Esophagus muscularis mucosa (tissue), 4 donors: ENCODE measurements around the gene NANP. TPM values are rescaled to one million over a fixed set of nuclear protein-coding genes. Genes with fewer than 3 reads are reported as not detected.
"Not testable (repeated sequence)": the region's sequence is repeated elsewhere in the genome, so short reads cannot be mapped to it uniquely, and the experiment has no call there.

Experiments used
- DNase-seq: peaks from one replicate; pipeline ENCODE4 v3.0.0-alpha.2; 2017; ENCODE audit errors: extremely low spot score
- H3K27ac ChIP-seq, 4 donors: fragments of 200-600 bp; sonication (generic); replicated peaks in 1 of 4; 1 replicate in 3 of 4; 2 replicates in 1 of 4; pipeline ENCODE4 v1.5.1; 2016 to 2019; ENCODE audit warnings: mild to moderate bottlenecking in 1 of 4
- H3K27me3 ChIP-seq, 4 donors: fragments of 200-600 bp; sonication (generic); one replicate each; pipeline versions ENCODE4 v1.5.1 to v1.6.0; 2016 to 2019
- H3K36me3 ChIP-seq, 4 donors: fragments of 200-600 bp; sonication (generic); one replicate each; pipeline ENCODE4 v1.5.1; 2016 to 2019
- H3K4me1 ChIP-seq, 4 donors: fragments of 200-600 bp; sonication (generic); one replicate each; pipeline ENCODE4 v1.5.1; 2016 to 2019
- H3K4me3 ChIP-seq, 4 donors: fragments of 200-600 bp; sonication (generic); 1 replicate in 2 of 4; 2 replicates in 2 of 4; pipeline ENCODE4 v1.5.1; 2016 to 2019; ENCODE audit warnings: mild to moderate bottlenecking in 4 of 4, moderate library complexity in 1 of 4
- H3K9me3 ChIP-seq, 4 donors: fragments of 200-600 bp; sonication (generic); 1 replicate in 3 of 4; 2 replicates in 1 of 4; pipeline ENCODE4 v1.5.1; 2016 to 2019
- EP300 ChIP-seq: sonication (generic); formaldehyde crosslinking; IDR thresholded peaks from one replicate; pipeline ENCODE4 v1.6.1; 2017; ENCODE audit warnings: antibody characterized with exemption
- POLR2A ChIP-seq: fragments of 450-650 bp; IDR thresholded peaks from one replicate; pipeline ENCODE4 v1.6.1; 2017; ENCODE audit warnings: antibody characterized with exemption, moderate library complexity, mild to moderate bottlenecking, low read depth
- POLR2AphosphoS5 ChIP-seq, 2 donors: sonication (generic); formaldehyde crosslinking; IDR thresholded peaks; one replicate each; pipeline ENCODE4 v1.6.1; 2017; ENCODE audit warnings: antibody characterized with exemption in 2 of 2
- WGBS: methylation state at CpG from one replicate; pipeline ENCODE4 v1.1.5; 2018; 5-methylcytosine and 5-hydroxymethylcytosine counted together
- intact Hi-C: fragments of 100-400 bp; cut with DNase I; formaldehyde crosslinking; loops from one replicate; pipeline ENCODE4 v1.15.1; 2023
- total RNA-seq, 4 donors: library from RNA; depleted of rRNA; stranded (reverse); fragments of >200 nt; gene quantifications; one replicate each; pipeline versions ENCODE4 v1.1.0 to v1.2.1, GENCODE V29; 2016
- TF ChIP-seq, protein P1 (sequence below), 3 experiments: fragments of 200-600 bp in 2 of 3; fragments of 450-650 bp in 1 of 3; sonication (generic) in 2 of 3; IDR thresholded peaks; one replicate each; pipeline ENCODE4 v1.5.1; 2017 to 2019; ENCODE audit warnings: antibody characterized with exemption in 3 of 3, mild to moderate bottlenecking in 2 of 3, moderate library complexity in 1 of 3

NANP gene
- total RNA-seq, 4 donors from 2014 or later: 2.1 to 6.0 (median 4.4) TPM

DNA sequence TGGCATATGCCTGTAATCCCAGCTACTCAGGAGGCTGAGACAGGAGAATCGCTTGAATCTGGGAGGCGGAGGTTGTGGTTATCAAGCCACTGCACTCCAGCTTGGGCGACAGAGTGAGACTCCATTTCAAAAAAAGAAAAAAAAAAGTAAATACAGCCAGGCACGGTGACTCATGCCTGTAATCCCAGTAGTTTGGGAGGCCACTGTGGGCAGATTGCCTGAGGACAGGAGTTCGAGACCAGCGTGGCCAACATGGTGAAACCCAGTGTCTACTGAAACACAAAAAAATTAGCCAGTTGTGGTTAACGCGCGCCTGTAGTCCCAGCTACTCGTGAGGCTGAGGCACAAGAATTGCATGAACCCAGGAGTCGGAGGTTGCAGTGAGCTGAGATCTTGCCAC, 36.9 kb downstream of the NANP start:
- Histone ChIP-seq H3K4me1 (peaks cover 11 to 20% (median 17%) of the 10 kb centered on the region in 4 donors), H3K27me3 (no peaks in the 10 kb centered on the region), H3K36me3 (no peaks in the 10 kb centered on the region), H3K27ac (no peak overlapping the region), H3K4me3 (no peak overlapping the region), H3K9me3 (no peaks in the 10 kb centered on the region)
- intact Hi-C loops: loop anchor here (5.0 kb wide), 1 partner anchor 35 kb away; the partner anchor contains the start of gene NANP
- no peak for DNase-seq
- 85% methylated on average over 11 of the region's 11 CpGs for WGBS
- TF ChIP-seq, protein P1, sequence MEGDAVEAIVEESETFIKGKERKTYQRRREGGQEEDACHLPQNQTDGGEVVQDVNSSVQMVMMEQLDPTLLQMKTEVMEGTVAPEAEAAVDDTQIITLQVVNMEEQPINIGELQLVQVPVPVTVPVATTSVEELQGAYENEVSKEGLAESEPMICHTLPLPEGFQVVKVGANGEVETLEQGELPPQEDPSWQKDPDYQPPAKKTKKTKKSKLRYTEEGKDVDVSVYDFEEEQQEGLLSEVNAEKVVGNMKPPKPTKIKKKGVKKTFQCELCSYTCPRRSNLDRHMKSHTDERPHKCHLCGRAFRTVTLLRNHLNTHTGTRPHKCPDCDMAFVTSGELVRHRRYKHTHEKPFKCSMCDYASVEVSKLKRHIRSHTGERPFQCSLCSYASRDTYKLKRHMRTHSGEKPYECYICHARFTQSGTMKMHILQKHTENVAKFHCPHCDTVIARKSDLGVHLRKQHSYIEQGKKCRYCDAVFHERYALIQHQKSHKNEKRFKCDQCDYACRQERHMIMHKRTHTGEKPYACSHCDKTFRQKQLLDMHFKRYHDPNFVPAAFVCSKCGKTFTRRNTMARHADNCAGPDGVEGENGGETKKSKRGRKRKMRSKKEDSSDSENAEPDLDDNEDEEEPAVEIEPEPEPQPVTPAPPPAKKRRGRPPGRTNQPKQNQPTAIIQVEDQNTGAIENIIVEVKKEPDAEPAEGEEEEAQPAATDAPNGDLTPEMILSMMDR (IDR thresholded peaks at IDR 0.05): no peak
- TF ChIP-seq EP300 (no peak), POLR2A (no peak), POLR2AphosphoS5 (IDR thresholded peaks at IDR 0.05) (no peak)

DNA sequence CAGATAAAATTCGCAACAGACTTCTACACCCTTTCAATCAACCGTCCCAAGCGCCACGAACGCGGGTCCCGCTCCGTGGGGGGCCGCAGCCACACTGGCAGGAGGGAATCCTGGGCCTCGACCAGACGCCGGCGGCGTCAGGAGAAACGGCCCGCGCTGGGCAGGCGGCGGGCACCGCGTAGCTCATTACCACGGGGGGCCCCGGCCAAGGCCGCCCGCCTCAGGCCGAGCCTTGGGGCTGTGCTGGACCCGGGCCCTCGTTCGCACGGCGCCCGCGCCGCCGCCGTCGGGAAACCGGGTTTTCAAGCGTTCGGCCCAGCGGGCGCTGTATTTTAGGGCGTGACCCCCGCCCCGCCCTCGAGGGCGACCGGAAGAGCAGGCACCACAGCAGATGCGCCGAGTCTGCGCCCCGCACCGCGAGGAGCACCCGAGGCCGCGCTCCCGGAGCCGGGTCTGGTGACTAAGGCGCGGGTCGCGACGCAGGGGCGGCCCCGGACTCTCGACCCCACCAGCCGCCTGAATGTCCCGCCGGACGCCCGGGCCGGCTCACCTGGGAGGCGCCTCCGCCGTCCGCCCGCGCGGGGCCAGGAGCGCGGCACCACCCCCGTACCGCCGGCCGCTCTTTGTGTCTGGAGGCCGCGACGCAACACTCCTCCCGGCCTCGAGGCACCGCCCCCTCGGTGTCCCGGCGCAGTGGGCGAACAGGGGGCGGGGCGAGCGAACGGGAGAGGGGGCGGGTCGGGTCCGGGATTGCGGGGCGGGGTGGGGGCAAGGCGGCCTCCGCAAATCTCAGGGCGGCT, 38.7 kb downstream of the NANP start, which contains the start of gene NINL:
TSS of gene NINL (minus strand) at position 627 of the 800 bp plus-strand sequence. CDS start 58,944 bp downstream, outside the sequence.
- peak within 1 kb of the TSS; percentile 55 to 75 (median 72) for H3K27ac ChIP-seq

GRCh38 chr20:25583607-25584006, 40.2 kb downstream of the NANP start:
- H3K36me3 ChIP-seq, intact Hi-C loops, H3K4me3 ChIP-seq, DNase-seq, H3K27ac ChIP-seq, H3K27me3 ChIP-seq, H3K9me3 ChIP-seq: not testable (repeated sequence)
- WGBS: 90% methylated on average over 7 of the region's 7 CpGs
- peaks cover 11 to 25% (median 17%) of the 10 kb centered on the region in 4 donors for H3K4me1 ChIP-seq

More for the DNA sequence above, 38.7 kb downstream of the NANP start, which contains the start of gene NINL:
- Histone ChIP-seq H3K36me3 (no peaks in the 10 kb centered on the region), H3K27me3 (no peaks in the 10 kb centered on the region), H3K9me3 (no peaks in the 10 kb centered on the region), H3K4me1 (peaks cover 11 to 25% (median 17%) of the 10 kb centered on the region in 4 donors), H3K4me3 (peak within 1 kb of the TSS; percentile 63 to 83 (median 76))
- WGBS: 2% methylated on average over 11 of the region's 108 CpGs
- TF ChIP-seq POLR2A (no peak), POLR2AphosphoS5 (IDR thresholded peaks at IDR 0.05) (peak; percentile 69 to 73)
- DNase-seq: no peak
- intact Hi-C loops: loop anchor here (5.0 kb wide), 1 partner anchor 37 kb away; the partner anchor contains the start of gene NANP

- peaks cover 11 to 22% (median 16%) of the 10 kb centered on the region in 4 donors for H3K4me1 ChIP-seq
- WGBS: 50% methylated on average over 4 of the region's 4 CpGs
- H3K27ac ChIP-seq: no peak overlapping the region
- H3K36me3 ChIP-seq: no peaks in the 10 kb centered on the region
- H3K9me3 ChIP-seq: no peaks in the 10 kb centered on the region
- H3K27me3 ChIP-seq: no peaks in the 10 kb centered on the region
- DNase-seq: no peak
- TF ChIP-seq POLR2AphosphoS5 (IDR thresholded peaks at IDR 0.05): no peak
- no peak for TF ChIP-seq POLR2A
- TF ChIP-seq, protein P1 (IDR thresholded peaks at IDR 0.05): no peak
- TF ChIP-seq EP300: no peak
- intact Hi-C loops: no loop called here
- H3K4me3 ChIP-seq: no peak overlapping the region
Measured at GRCh38 chr20:25580711-25581110, 43.1 kb downstream of the NANP start.

DNA sequence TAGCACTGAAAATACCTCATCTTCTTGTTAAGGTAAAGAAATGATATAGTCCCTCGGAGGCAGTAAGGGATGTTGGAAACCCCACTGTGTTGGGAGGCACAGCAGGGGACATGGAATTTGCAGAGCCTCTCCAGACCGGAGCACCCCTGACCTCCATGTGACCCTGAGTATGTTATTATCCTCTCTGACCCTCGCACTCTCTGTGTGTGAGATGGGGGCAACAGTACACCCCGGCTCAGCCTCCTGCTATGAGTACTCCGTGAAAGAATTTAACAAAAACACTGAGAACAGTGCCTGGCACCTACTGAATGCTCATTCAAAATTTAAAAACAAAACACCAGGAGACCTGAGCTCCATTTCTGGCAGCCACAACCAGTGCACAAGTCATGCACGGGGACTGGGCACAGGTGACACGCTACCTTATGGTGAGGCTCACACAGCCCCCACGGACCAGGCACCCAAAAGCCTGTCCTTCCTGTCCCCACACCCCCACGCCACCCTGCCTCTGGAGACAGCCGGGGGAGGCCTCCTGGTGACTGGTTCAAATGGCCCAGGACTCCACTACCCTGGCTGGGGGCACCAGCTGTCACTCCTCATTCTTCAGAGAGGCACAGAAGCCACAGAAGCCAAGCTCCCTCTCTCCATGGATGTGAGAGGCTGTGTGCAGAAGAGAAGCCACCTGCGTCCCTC, 44.6 kb downstream of the NANP start:
- WGBS: 81% methylated on average over 10 of the region's 11 CpGs

More for the DNA sequence above, 44.6 kb downstream of the NANP start:
- Histone ChIP-seq H3K4me3 (no peak overlapping the region), H3K27me3 (no peaks in the 10 kb centered on the region), H3K9me3 (no peaks in the 10 kb centered on the region), H3K27ac (no peak overlapping the region), H3K4me1 (peaks cover 2 to 7% (median 3%) of the 10 kb centered on the region in 4 donors), H3K36me3 (no peaks in the 10 kb centered on the region)
- no peak for TF ChIP-seq POLR2AphosphoS5 (IDR thresholded peaks at IDR 0.05)
- intact Hi-C loops: no loop called here
- no peak for DNase-seq
